ENCODE results near the gene LYSMD4.
A peak's percentile ranks its signal among the peaks of the same experiment; 100 is the strongest.

LYSMD4 gene

GRCh38 chr15:99707473-99708270, 25.6 kb downstream of the LYSMD4 start:
- H3K9me3 ChIP-seq (ENCODE audit: insufficient read depth, low read length, severe bottlenecking): no peaks in the 10 kb centered on the region
- H2AFZ ChIP-seq (ENCODE audit: low read depth, low read length): no peak overlapping the region
- no peak for ATAC-seq (ENCODE audit: insufficient read depth, low read depth)
- peaks cover 54% of the 10 kb centered on the region for H3K36me3 ChIP-seq (ENCODE audit: insufficient read depth, low read length)
- H3K27me3 ChIP-seq (ENCODE audit: insufficient read depth, low read length, poor library complexity): no peaks in the 10 kb centered on the region
- TF ChIP-seq CTCF (IDR thresholded peaks at IDR 0.05; ENCODE audit: borderline replicate concordance, extremely low read depth, low read length, poor library complexity, severe bottlenecking): no peak
- no peaks in the 10 kb centered on the region for H3K79me2 ChIP-seq (ENCODE audit: insufficient read depth, low read length)
- H3K4me1 ChIP-seq (ENCODE audit: insufficient read depth, low read length): peaks cover 20% of the 10 kb centered on the region
- H3K4me2 ChIP-seq (ENCODE audit: insufficient read depth, low read length): no peak overlapping the region
- no peak for DNase-seq
- H4K20me1 ChIP-seq (ENCODE audit: insufficient read depth, low read length): no peaks in the 10 kb centered on the region
- H3K4me3 ChIP-seq (ENCODE audit: low read depth in 1 of 2, low read length in 2 of 2): no peak overlapping the region
- no peak overlapping the region for H3K27ac ChIP-seq (ENCODE audit: low read length)
- H3K9ac ChIP-seq (ENCODE audit: low read depth, low read length): no peak overlapping the region

GRCh38 chr15:99706557-99707303, 26.5 kb downstream of the LYSMD4 start:
- TF ChIP-seq CTCF (IDR thresholded peaks at IDR 0.05; ENCODE audit: borderline replicate concordance, extremely low read depth, low read length, poor library complexity, severe bottlenecking): no peak
- no peak for TF ChIP-seq EZH2 (IDR thresholded peaks at IDR 0.05; ENCODE audit: borderline replicate concordance, low read depth, low read length, severe bottlenecking)
- Histone ChIP-seq H3K27ac (ENCODE audit: low read length) (no peak overlapping the region), H3K9me3 (ENCODE audit: insufficient read depth, low read length, severe bottlenecking) (no peaks in the 10 kb centered on the region), H2AFZ (ENCODE audit: low read depth, low read length) (no peak overlapping the region), H3K36me3 (ENCODE audit: insufficient read depth, low read length) (peaks cover 47% of the 10 kb centered on the region), H3K79me2 (ENCODE audit: insufficient read depth, low read length) (no peaks in the 10 kb centered on the region), H3K9ac (ENCODE audit: low read depth, low read length) (no peak overlapping the region), H3K4me3 (ENCODE audit: low read depth in 1 of 2, low read length in 2 of 2) (no peak overlapping the region), H3K27me3 (ENCODE audit: insufficient read depth, low read length, poor library complexity) (no peaks in the 10 kb centered on the region), H3K4me2 (ENCODE audit: insufficient read depth, low read length) (no peak overlapping the region), H3K4me1 (ENCODE audit: insufficient read depth, low read length) (peaks cover 21% of the 10 kb centered on the region), H4K20me1 (ENCODE audit: insufficient read depth, low read length) (no peaks in the 10 kb centered on the region)
- ATAC-seq (ENCODE audit: insufficient read depth, low read depth) (peak; percentile 28; the same call in 1 of the 3 replicates), DNase-seq (no peak)

GRCh38 chr15:99704444-99704838, 28.8 kb downstream of the LYSMD4 start:
- H3K4me1 ChIP-seq (ENCODE audit: insufficient read depth, low read length): peaks cover 25% of the 10 kb centered on the region
- no peaks in the 10 kb centered on the region for H3K27me3 ChIP-seq (ENCODE audit: insufficient read depth, low read length, poor library complexity)
- H2AFZ ChIP-seq (ENCODE audit: low read depth, low read length): no peak overlapping the region
- no peak overlapping the region for H3K9ac ChIP-seq (ENCODE audit: low read depth, low read length)
- no peak overlapping the region for H3K4me3 ChIP-seq (ENCODE audit: low read depth in 1 of 2, low read length in 2 of 2)
- peak overlapping the region; percentile 54; the same call in 1 of the 2 replicates for H3K27ac ChIP-seq (ENCODE audit: low read length)
- peaks cover 26% of the 10 kb centered on the region for H3K36me3 ChIP-seq (ENCODE audit: insufficient read depth, low read length)
- H4K20me1 ChIP-seq (ENCODE audit: insufficient read depth, low read length): no peaks in the 10 kb centered on the region
- TF ChIP-seq EZH2 (IDR thresholded peaks at IDR 0.05; ENCODE audit: borderline replicate concordance, low read depth, low read length, severe bottlenecking): no peak
- TF ChIP-seq CTCF (IDR thresholded peaks at IDR 0.05; ENCODE audit: borderline replicate concordance, extremely low read depth, low read length, poor library complexity, severe bottlenecking): peak; percentile 88
- no peak overlapping the region for H3K4me2 ChIP-seq (ENCODE audit: insufficient read depth, low read length)
- ATAC-seq (ENCODE audit: insufficient read depth, low read depth): peak; percentile 94
- no peaks in the 10 kb centered on the region for H3K9me3 ChIP-seq (ENCODE audit: insufficient read depth, low read length, severe bottlenecking)
- peak; percentile 58 for DNase-seq
- H3K79me2 ChIP-seq (ENCODE audit: insufficient read depth, low read length): no peaks in the 10 kb centered on the region
